Left colon (tissue), 2 donors: ENCODE data around the gene SUN1. TPM values are rescaled to one million over a fixed set of nuclear protein-coding genes. Genes with fewer than 3 reads are reported as not detected.
A peak's percentile ranks its signal among the peaks of the same experiment; 100 is the strongest.
"Not testable (repeated sequence)": the region's sequence is repeated elsewhere in the genome, so short reads cannot be mapped to it uniquely, and the experiment has no call there.

Source experiments
- ATAC-seq: fragments of 200-7000 bp; cut with Tn5 transposase; one replicate; pipeline ENCODE4 v1.9.1; 2020; ENCODE audit warnings: mild to moderate bottlenecking, moderate library complexity
- DNase-seq, 2 donors: peaks; one replicate each; pipeline ENCODE4 v3.0.0-alpha.2; 2020
- intact Hi-C, 2 donors: fragments of 100-400 bp; cut with DNase I in 1 of 2; cut with micrococcal nuclease in 1 of 2; formaldehyde crosslinking; loops; one replicate each; pipeline versions ENCODE4 v1.11.2 to v1.14.0; 2022; cut with DNase I, micrococcal nuclease
- total RNA-seq, 2 donors: library from RNA; stranded (reverse); fragmentation: NEBNext Ultra II Directional; extraction: Animal tissue kit (Norgen Biotek cat#: 25700); gene quantifications; one replicate each; pipeline ENCODE4 v1.2.1, GENCODE V29; 2021
- donor health status: DM: no; HTN: no; CAD: no.
- donor health status: DM: yes; HTN: yes; CAD: no.

The SUN1 gene
- total RNA-seq, 2 donors from 2014 or later, result 149 to 158 TPM

DNA sequence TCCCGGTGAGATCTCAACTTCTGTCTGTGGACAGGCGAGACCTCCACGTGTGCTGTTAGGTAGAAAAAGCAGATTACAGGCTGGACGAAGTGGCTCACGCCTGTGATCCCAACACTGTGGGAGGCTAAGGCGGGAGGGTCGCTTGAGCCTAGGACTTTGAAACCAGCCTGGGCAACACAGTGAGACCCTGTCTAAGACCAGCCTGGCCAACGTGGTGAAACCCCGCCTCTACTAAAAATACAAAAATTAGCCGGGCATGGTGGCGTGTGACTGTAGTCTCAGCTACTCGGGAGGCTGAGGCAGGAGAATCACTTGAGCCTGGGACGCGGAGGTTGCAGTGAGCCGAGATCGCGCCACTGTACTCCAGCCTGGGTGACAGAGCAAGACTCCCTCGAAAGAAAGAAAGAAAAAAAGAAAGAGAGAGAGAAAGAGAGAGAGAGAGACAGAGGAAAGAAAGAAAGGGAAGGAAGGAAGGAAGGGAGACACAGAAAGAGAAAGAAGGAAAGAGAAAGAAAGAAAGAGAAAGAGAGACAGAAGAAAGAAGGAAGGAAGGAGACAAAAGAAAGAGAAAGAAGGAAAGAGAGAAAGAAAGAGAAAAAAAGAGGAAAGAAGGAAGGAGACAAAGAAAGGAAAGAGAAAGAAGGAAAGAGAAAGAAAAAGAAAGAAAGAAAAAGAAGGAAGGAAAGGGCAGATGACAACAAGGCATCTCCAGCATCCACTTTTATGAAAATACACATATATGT, 29.6 kb upstream of the SUN1 start:
- intact Hi-C loops, result no loop called here
- ATAC-seq (no peak), DNase-seq (no peak)

DNA sequence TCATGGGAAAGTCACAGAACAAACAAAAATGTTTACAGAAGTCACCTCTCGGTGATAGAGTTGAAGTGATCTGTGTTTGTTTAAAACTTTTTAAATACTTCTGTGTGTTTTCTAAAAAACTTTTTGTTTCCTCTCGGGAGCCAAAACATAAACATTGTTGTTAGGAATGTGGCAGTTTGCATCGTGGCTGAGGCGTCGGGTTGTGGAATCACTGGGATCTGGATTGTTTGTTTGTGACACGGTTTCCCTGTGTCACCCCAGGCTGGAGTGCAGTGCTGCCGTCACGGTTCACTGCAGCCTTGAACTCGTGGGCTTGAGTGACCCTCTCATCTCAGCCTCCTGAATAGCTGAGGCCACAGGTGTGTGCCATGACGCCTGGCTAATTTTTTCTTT, 29.0 kb upstream of the SUN1 start:
- intact Hi-C loops, result no loop called here
- DNase-seq (no peak), ATAC-seq (no peak)

DNA sequence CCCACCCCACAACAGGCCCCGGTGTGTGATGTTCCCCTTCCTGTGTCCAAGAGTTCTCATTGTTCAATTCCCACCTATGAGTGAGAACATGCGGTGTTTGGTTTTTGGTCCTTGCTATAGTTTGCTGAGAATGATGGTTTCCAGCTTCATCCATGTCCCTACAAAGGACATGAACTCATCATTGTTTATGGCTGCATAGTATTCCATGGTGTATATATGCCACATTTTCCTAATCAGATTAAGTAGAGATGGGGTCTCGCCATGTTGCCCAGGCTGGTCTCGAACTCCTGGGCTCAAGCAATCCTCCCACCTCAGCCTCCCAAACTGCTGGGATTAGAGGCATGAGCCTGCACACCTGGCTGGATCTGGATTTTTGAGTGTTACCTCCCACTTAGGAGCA, 28.5 kb upstream of the SUN1 start:
- ATAC-seq, DNase-seq, intact Hi-C loops: not testable (repeated sequence)

DNA sequence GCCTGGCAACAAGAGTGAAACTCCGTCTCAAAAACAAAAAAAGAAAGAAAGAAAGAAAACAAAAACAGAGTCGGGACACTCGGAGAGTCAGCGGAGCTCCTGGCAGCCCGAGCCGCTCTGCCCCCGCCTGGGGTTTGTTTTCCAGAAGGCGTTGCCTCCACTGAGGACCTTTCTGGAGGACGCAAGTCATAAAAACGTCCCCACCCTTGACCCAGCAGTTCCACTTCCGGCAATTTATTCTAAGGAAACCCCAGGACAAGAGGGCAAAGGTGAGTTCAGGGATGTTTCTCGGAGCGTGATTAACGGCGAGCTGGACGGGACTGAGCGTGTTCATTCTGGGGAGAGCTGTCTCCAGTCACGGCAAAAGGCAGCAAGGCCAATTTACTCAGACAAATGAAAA, 27.0 kb upstream of the SUN1 start:
- DNase-seq (peak; percentile 78 to 82), ATAC-seq (peak; percentile 90)
- intact Hi-C loops, result no loop called here

DNA sequence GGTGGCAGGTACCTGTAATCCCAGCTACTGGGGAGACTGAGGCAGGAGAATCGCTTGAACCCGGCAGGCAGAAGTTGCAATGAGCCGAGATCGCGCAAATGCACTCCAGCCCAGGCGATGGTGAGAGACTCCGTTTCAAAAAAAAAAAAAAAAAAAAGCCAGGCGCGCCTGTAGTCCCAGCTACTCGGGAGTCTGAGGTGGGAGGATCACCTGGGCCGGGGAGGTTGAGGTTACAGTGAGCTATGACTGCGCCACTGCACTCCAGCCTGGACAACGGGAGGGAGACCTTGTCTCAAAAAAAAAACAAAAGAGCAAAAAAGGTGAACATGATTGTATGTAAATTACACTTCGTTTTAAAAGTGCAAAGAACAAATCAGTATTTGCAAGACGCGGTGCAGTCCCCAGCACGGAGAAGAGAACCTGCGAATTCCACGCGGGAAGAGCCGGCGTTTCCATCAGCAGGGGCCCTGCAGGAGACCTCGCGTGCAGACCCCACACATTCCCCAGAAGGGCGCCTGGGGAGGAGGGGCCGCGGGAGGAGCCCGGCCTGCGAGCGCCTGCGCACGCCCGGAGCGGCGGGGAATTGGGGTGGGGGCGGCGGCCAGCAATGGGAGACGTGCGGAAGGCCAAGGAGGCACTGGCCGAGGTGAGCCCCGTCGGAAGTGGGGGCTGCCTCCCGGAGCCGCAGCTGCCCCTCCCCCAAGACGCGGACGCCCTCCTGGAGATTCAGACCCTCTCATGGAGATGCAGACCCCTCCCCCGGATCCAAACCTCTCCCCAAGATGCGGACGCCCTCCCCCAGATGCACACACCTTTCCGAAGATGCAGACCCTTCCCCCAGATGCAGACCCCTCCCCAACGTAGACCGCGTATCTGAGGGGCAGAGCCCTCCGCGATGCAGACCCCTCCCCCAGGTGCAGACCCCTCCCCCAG, 16.7 kb upstream of the SUN1 start:
- peak; percentile 56 to 64 for DNase-seq
- ATAC-seq, result peak; percentile 19

DNA sequence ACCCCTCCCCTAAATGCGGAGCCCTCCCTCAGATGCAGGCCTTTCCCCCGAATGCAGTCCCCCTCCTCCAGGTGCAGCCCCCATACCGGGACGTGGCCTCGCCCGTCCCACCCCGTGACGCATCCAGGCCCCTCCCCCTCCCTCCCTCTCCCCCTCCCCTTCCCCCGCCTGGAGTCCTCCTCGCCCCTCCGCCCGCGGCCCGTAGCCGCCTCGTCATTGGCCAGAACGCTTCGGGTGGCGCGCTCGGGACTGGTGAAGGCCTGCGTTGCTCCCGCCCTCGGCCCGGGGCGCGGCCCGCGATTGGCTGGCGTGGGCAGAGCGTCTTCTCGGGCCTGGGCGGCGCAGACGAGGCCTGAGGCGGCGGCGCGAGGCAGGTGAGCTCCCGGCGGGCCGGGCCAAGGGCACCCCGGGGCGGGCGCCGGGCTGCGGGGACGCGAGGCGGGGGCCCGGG, 16.0 kb upstream of the SUN1 start:
- DNase-seq, result peak; percentile 98
- peak; percentile 94 for ATAC-seq
- intact Hi-C loops, result no loop called here

More for the DNA sequence above, 16.7 kb upstream of the SUN1 start:
- intact Hi-C loops, result no loop called here

DNA sequence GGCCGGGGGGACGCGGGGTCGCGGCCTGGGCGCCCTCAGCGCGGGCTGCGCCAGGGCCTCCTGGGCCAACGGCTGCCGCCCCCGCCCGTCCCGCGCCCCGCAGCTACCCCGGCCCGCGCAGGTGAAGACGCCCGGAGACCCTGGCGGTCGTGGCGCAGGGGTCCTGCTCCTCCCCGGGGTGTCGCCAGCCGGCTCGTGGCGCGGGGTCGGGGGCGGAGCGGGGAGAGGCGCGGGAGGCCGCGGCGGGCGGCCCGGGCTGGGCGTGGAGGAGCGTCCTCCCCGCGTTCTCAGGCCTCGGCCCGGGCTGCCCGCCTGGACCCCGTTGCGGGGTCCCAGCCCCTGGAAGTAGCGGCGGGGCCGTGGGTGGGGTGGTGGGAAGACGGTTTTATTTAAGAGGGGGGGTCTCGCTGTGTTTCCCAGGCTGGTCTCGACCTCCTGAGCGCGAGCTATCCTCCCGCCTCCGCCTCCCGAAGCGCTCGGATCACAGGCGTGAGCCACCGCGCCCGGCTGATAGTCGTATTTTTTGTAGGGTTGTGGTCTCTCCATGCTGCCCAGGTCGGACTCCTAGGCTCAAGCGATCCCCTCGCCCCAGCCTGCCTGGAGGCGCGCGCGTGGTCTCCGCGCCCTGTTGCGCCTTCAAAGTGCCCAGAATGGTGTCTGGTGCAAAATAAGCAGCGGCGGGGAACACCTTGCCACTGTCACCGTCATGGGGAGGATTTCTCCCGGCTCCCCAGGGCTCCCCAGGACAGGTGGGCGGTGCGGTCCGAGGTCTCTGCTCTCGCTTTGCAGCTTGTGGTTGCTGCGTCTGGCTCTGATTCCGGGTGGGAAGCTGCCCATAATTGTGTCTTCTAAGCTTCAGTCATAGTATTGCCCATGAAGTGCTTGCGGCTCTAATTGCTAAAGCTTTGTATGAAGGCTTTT, 15.3 kb upstream of the SUN1 start:
- intact Hi-C loops, result no loop called here
- ATAC-seq (peak; percentile 31), DNase-seq (peak in 1 of 2 donors; percentile 52)

DNA sequence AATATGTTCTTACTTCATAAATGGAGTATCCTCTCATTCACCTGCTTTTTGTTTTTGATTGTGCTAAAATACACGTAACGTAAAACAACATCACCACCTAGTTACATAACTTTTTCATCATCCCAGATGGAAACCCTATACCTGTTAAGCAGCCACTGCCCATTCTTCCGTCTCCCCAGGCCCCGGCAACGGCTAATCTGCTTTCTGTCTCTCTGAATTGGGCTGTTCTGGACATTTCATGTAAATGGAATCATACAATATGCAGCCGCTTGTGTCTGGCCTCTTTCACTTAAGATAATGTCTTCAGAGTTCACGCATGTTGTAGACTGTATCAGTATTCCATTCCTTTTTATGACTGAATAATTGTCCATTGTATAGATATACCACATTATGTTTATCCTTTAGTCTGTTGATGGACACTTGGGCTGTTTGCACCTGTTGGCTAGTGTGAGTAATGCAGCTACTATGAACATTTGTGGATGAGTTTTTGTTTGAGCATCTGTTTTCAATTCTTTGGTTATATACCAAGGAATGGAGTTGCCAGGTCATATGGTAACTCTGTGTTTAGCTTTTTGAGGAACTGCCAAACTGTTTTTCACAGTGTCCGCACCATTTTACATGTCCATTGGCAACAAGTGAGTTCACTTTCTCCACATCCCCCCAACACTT, 14.1 kb upstream of the SUN1 start:
- ATAC-seq (no peak), DNase-seq (no peak)
- intact Hi-C loops, result no loop called here

DNA sequence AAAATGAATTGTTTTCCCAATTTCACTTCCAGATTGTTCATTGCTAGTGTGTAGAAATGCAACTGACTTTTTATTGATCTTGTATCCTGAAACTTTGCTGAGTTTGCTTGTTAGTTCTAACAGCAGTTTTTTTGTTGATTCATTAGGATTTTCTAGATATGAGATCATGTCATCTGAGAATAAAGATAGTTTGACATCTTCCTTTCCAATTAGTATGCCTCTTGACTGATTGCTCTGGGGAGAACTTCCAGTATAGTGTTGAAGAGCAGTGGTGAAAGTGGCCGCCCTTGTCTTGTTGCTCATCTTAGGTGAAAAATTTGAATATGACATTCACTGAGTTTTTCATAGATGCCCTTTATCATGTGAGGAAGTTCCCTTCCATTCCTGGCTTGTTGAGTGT, 11.9 kb upstream of the SUN1 start:
- DNase-seq, result no peak
- intact Hi-C loops, result no loop called here

DNA sequence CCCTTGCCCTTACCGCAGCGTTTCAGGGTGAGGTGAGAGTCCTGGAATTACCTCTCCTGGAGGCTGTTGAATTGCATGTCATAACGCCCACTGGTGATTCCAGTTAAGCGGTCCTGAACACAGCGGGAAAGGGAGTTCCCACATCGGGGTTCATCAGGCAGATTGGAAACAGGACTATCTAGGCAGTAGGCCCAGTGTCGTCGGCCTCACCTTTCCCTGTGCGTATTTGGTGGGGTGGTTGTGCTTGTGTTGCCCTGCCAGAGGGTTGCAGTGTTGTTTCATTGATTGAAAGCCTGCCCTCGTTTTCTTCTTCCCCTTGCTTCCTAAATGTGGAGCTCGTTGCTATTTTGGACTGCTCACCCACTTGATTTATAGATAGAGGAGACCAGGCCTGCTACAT, 10.6 kb upstream of the SUN1 start:
- ATAC-seq, result peak; percentile 20
- no peak for DNase-seq
- intact Hi-C loops, result no loop called here

More for the DNA sequence above, 11.9 kb upstream of the SUN1 start:
- no peak for ATAC-seq

DNA sequence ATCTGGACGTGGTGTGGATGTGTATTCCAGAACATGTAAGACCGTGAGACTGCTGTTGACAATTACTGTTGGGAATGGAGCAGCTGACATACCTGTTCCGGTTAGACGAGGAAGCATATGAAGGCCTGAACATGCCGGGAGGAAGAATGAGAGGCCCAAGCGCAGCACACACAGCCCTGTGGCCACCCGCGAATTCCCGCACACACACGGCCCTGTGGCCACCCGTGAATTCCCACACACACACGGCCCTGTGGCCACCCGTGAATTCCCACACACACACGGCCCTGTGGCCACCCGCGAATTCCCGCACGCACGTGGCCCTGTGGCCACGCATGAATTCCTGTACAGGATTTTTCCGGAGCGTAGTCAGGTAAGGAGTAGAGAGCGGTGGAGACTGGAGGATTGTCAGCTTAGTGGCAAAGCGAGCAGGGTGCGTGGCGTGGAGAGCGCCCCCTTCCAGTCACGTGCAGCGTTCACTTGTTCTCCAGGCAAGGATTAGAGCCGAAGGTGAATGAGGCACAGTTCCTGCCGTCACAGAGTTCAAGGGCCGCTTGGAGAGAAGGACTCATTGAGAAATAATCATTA, 9.5 kb upstream of the SUN1 start:
- DNase-seq (no peak), ATAC-seq (no peak)
- intact Hi-C loops, result no loop called here

DNA sequence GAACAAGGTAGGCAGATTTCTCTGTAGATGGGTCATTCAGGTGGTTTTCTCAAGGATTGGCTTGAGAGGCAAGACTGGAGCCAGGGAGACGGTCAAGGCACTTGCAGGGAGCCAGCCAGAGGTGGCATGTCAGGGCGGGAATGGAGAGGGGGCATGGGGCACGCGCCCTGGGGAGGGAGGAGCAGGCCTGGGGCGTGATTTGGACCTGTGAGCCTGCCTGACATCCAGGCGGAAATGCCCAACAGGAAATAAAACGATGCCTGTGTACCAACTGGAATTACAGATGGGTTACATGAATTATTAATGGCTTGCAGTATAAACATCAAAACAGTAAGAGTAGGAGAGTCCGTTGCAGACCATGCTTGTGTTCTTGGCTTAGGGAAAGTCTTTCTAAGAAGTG, 8.6 kb upstream of the SUN1 start:
- intact Hi-C loops, result no loop called here
- peak in 1 of 2 donors; percentile 49 for DNase-seq

DNA sequence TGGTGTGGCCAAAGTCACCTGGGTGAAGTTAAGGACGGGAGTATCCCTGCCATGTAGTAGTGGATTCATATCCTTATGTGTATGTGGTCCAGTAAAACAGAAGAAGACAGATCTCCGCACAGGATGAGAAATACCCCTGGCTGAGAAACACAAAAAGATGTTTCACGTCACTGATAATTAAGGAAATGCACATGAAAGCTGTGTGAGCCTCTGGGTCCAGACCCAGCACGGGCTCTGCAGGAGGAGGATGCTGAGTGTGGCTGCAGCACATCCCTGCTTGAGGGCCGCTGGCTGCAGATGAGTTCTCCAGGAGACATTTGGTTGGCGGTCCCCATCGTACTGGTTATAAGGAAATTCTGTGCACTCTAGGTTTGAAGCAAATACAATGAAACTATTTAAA, 8.2 kb upstream of the SUN1 start:
- ATAC-seq, result no peak
- no peak for DNase-seq
- intact Hi-C loops, result no loop called here

More for the DNA sequence above, 8.6 kb upstream of the SUN1 start:
- peak; percentile 92 for ATAC-seq

DNA sequence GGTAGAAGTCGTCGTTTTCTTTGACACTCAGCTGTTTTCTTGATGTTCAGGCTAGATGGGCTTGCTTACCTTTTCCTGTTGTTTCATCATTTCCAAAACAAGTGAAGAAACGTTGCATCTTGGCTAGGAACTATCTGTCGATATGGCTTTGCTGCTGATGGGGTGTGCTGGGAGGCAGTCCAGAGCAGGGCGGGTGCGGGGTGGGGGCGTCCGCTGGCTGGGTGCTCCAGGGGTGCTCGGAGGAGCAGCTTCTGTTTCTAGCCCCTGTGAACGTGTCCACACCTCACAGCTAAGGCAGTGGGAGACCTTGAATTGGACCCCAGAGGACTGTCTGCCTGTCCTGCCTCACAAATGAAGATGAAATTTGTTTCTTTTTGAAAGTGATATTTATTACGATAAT, 7.6 kb upstream of the SUN1 start:
- intact Hi-C loops, result no loop called here
- ATAC-seq (no peak), DNase-seq (no peak)

DNA sequence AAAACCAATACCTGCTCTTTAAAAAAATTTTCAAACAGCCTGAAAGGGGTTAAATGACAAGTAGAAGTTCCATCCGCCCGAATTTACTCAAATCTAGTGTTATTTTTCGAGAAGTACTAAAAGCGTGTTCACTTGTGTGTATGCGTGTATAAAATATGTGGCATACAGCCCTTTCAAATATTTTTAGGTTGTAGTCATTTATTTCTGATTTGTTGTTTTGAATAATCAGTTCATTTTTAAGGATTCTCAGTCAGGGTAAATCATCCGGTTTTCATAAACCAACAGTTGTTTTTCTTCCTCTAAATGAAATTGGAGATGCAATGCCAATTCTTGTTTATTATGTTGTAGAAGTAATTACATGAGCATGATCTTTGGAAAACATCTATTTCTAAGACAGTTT, 6.9 kb upstream of the SUN1 start:
- ATAC-seq (no peak), DNase-seq (no peak)
- intact Hi-C loops, result no loop called here

DNA sequence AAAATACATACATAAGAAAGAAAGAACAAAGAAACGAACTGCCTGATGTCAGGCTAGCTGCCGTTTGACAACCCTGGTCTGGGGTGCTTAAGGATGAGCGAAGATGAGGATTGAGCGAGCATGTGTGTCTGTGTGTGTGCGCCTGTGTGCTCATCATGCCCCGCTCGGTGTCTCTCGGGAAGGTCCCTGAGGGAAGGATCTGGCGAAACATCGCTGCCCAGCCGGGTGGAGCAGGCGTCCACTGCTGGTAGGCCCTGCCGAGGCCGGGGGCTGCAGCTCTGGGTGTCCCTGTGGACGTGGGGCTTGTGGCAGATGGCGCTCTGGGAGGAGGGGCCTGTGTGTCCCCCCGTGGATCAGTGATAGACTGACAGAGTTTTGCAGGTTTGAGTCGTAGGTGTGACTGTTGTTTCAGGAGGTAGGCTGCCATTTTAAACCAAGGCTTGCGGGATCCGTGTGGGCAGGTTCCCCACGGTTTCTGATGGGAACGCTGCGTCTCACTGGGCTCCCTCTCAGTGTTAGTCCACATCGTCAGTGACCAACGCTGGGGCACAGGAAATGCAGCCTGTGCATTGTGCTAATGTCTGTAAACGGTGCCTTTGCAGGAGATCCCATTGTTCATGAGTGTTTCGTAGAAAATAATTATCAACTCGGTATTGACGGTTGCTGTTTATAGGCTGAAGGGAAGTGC, 5.9 kb upstream of the SUN1 start:
- intact Hi-C loops, result no loop called here
- DNase-seq, result no peak
- no peak for ATAC-seq

DNA sequence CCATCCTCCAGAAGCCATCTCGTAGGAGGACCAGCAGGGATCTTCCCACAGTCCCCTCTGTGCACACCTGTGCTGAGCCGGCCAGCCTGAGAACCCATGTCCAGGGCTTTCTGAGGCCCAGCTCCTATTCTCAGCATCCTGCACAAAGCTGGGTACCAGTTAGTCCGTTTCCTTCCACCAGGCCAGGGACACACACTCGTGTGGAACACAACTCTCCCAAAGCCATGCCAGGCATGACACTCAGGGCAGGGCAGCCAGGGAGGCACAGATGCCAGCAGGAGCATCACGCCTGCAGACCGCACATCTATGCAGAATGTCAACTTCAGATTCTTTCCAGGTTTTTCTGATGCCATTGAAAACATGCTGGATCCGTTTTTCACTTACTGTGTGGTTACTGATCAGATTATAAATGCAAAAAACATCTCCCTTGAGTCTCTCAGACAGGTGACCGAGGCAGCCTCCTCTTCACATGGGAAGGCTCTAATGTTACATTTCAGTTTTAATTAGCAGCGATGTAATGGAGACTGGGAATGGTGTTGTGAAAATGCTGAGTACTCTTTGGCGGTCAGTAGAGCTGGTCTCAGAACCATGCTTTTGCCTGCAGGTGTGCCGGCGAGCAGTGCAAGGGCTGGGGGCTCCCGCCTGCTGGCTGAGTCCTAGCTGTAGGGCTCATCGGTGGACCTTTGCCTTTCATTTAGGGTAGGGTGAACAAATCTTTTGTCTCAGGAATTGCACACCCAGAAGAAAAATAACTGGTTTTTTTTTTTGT, 3.3 kb upstream of the SUN1 start:
- no peak for ATAC-seq
- intact Hi-C loops, result no loop called here
- DNase-seq, result no peak
